NCI-H1092 (cell line): ENCODE measurements around the gene MISP.

Experiments
- DNase-seq: peaks from one replicate; lab custom pipeline; 2025; lab: John Stamatoyannopoulos, UW

Gene MISP

DNA sequence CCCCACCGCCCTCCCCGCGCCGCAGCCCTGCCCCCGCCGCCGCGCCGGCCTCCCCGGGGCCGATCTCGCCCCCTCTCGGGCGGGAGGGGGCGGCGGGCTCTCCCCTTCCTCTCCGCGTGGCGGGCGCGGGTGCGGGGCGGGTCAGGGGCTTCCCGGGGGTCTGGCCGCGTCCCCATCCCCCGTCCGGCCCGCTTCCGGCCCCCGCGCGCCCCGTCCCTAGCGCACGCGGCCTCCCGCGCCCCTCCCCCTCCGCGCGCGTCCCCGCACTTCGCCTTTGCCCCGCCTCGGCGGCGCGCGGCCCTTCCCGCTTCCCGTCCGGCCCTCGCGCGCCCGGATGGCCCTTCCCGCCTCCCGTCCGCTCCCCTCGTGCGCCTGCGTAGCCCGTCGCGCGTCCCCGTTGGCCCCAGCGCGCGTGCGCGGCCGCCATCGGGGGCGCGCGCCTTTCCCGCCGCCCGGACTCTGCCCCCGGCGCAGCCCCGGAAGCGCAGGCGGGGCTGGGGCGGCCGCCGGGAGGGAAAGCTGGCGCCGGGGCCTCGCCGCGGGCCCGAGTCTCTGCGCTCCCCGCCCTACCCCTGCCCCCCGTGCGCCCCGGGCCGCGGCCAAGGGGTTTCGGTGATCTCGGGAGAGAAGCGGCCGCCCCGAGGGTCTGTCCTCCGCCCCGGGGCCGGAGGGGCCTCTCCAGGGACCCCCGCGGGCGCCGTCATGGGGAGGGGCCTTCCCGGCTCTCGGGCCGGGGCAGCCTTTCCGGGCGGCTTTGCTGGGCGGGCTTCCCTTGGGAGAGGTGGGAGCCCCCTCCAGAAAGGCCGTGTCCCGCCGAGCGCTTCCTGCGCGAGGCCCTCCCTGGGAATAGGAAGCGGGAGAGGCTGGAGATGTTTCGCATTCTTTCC, 46.9 kb downstream of the MISP start:
- peak; percentile 92 for DNase-seq

GRCh38 chr19:798415-799075, 47.6 kb downstream of the MISP start:
- DNase-seq, result no peak

DNA sequence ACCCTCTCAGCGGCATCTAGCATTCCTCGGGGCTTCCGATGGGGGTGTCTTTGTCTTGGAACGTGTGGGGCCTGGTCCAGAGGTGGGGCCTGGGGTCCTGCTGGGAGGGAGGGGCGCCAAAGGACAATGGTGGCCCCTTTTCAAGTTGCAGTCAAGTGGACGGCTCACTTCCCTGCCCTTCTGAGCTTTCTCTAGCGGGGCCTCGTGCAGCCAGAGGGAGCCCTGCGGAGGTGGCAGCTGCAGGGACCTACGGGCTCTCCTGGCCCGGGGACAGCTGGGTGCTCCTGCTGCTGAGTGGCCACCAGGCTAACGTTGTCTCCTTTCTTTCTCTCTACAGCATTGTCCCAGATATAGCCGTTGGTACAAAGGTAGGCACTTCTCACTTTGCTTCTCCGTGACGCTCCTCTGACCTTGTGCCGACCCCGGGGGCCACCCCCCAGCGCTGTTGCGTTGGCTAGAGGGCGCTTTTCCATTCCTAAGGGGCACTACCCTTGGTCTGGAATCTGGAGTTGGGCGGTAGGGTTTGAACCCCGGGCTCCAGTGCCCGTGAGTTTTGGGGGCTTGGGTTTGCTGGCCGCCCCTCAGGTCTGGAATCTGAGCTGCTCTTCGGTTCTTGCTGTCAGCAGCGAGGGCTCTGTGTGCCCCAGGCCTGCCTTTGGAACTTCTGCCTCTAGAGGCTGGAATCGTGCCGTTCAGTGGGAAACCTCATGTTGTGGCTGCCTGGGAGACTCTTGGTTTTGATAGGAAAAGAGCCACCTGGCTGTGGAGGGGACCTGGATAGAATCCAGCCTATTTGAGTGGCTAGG, 48.4 kb downstream of the MISP start:
- no peak for DNase-seq

GRCh38 chr19:800360-801029, 49.6 kb downstream of the MISP start:
- DNase-seq, result no peak

GRCh38 chr19:801030-801860, 50.3 kb downstream of the MISP start:
- DNase-seq, result no peak

DNA sequence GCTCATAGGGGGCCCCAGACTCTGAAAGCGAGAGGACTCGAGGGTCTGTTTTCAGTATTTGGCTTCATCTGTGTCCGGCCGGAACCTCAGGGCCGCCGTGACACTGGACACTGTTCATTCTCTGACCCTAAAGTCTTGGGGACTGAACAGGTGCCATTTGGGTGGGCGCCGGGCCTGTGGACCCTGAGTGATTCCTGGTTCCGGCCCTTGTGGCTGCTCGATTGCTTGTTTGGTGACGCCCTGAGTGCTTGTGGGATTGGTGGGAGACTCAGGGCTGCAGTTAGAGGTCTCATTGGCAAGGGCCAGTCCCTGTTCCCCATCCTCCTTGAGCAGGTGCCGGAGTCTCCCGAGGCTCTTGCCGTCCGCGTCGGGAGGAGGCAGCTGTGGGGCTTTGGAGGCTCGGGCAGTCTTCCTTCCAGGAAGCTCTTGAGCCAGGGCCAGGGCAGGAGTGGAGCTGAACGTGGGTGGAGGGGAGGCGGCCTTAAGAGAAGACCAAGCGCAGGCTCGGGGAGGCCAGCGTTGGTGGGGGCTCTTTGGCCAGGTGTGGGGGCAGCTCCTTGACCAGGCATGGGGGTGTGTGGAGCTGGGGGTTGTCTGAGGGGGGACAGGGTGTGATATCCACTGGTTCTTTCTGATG, 51.1 kb downstream of the MISP start:
- no peak for DNase-seq

GRCh38 chr19:802498-803098, 51.7 kb downstream of the MISP start:
- DNase-seq, result no peak

DNA sequence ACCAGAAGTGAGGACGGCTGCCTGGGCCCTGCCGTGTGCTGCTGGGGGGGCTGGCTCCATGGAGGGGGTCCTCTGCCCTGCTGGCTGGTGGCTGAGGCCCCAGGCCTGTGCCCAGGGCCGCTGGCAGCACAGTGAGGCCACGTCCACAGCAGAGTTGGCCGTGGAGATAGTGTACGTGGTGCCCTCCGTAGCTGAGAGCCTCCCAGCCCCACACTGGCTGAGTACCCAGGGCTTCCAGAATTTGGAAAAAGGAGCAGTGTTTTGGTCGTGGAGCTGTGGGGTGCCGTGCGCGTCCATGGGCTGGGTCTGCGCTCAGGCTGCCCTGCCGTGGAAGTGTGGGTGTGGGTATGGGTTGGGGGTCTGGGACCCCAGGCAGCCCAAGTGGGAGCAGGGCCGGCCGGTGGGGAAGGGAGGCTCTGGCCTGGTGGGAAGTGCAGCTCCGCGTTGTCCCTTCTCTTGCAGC, 52.2 kb downstream of the MISP start:
- DNase-seq, result no peak

GRCh38 chr19:803686-804418, 52.9 kb downstream of the MISP start:
- no peak for DNase-seq

- no peak for DNase-seq
Observed at GRCh38 chr19:804419-805165, 53.7 kb downstream of the MISP start.

- DNase-seq, result no peak
Observed at GRCh38 chr19:805166-805551, 54.2 kb downstream of the MISP start.

- no peak for DNase-seq
Observed at GRCh38 chr19:805600-806550, 55.0 kb downstream of the MISP start.

DNA sequence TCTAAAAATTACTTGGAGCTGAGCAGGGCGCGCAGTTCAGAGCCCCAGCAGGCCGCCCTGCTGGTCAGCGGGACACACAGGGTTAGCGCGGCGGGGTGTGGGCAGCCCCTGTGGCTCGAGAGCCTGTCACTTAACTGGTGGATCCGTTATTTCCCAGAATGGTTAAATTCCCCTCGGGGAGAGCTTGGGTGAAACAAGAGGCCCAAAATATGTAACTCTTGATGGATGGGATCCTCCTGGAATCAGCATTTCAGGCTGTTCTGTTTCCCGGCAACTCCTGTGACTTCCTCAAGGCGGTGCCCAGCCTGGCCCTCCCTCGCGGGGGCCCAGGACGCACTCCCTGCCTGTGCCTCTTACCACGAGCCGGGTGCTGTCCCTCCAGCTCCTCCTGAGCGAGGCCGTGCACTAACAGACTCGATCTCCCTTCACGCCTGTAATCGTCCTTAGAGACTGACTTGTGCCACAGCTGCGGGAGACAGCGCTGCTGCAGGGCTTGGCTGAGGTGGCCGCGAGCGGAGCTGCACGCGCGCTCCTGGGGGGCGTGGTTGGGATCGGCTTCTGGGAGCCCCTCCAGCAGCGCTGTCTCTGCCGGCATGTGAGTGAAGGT, 56.0 kb downstream of the MISP start:
- DNase-seq, result no peak

DNA sequence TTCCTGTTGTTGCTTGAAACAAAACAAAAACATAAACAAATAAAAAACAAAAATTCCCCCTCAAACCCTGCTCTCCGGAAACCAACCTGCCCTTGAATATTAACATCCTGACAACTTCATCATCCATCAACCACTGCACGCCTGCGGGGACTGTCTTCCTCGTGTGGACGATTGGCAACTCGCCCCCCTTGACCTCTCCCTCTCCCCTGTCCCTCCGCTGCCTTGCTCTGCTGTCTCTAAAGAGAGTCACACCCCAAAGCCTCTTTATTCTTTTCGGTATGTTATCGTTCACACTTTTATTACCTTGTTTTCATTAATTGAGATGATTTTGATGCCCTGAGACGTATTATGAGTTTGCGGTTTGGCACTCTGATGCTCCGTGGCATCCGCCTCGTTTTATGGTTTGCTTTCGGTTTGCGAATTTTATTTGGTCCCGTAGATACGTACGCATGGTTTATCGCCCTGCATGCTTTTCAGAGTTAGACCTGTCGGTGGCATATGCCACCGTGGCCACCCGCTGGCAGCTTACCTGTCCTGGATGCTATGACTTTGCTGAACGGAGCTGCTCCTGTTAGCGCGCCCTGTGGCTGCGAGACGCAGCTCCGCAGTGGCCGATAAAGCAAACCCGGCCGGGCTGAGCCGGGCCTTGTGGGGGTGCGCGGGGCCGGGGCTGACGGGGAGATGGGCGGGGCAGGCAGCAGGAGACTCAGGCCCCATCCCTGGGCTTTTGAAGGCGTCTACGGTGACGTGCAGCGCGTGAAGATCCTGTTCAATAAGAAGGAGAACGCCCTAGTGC, 56.9 kb downstream of the MISP start:
- DNase-seq, result no peak

- no peak for DNase-seq
Observed at GRCh38 chr19:808423-808775, 57.5 kb downstream of the MISP start.

DNA sequence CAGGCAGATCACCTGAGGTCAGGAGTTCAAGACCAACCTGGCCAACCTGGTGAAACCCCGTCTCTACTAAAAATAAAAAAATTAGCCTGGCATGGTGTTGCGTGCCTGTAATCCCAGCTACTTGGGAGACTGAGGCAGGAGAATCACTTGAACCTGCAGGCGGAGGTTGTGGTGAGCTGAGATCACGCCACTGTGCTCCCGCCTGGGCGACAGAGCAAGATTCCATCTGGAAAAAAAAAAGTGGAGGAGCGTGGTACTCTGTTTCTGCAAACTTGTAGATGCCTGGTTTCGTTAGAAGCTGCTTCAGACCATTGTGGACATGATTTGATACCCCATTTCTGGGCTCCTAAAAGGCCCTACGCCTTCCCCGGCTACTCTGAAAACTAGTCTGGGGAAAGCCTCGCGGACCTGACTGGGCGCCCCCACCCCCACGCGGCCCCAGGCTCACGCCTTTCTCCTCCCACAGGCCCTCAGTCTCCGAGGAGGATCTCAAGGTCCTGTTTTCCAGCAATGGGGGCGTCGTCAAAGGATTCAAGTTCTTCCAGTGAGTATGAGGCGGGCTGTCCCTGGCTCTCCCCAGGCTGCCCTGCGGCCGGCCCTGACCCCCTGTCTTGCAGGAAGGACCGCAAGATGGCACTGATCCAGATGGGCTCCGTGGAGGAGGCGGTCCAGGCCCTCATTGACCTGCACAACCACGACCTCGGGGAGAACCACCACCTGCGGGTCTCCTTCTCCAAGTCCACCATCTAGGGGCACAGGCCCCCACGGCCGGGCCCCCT, 59.4 kb downstream of the MISP start:
- DNase-seq, result no peak
